Hypothalamus (tissue), 51 donors: ENCODE measurements around the gene AP5Z1.

Experiments used
- DNase-seq, 51 donors: peaks; one replicate each; lab custom pipeline; 2025; lab: John Stamatoyannopoulos, UW

The AP5Z1 gene

DNA sequence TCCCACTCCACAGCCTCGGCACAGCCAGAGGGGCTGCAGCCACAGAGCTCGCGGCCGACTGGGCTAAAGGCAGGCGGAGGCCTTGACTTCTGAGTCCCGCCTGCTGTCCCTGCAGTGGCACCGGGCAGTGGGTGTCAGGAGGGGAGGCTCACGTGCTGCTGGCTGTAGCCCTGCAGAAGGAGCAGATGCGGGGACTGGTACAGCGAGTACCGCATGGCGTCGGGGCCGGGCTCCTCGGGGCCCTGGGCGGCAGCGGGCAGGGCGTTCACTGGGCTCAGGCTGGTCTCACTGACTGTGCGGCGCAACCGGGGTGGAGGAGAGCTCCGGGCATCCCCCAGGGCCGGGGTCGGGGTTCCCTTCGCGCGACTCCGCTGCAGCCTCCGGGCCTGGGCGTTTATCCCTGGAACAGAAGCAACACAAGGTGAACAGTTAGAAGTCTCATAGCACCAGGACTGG is 60.8 kb downstream of the AP5Z1 start:
- no peak for DNase-seq

DNA sequence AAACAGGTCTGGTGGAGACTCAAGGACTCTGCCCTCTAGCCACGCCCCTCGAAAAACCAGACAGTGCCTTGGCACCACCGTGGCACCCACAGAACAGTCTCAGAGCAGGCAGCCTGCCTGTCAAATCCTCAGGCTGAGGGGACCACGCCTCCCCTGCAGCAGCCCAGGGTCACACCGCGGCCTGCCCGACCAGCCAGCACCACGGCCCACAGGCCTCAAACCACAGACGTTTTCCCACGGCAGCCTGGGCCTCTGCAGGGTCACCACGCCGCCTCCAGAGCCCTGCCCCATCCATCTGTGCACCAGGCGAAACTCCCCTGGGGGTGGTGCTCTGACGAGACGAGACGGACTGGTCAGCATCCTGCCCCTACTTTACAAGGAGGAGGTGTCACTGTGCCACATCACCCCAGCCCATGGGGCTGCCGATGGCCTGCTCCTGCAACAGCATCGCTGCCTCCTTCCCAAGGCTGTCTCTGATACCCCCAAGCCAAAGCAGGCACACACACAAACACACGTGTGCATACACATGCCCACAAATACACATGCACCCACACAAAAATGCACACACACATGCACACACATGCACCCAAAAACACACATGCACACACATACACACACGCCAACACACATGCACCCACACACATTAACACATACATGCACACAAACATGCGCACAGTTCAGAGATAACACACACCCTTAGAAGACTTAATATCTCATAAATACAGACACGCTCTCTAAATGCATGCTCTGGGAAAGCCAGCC is 61.8 kb downstream of the AP5Z1 start:
- DNase-seq: no peak

DNA sequence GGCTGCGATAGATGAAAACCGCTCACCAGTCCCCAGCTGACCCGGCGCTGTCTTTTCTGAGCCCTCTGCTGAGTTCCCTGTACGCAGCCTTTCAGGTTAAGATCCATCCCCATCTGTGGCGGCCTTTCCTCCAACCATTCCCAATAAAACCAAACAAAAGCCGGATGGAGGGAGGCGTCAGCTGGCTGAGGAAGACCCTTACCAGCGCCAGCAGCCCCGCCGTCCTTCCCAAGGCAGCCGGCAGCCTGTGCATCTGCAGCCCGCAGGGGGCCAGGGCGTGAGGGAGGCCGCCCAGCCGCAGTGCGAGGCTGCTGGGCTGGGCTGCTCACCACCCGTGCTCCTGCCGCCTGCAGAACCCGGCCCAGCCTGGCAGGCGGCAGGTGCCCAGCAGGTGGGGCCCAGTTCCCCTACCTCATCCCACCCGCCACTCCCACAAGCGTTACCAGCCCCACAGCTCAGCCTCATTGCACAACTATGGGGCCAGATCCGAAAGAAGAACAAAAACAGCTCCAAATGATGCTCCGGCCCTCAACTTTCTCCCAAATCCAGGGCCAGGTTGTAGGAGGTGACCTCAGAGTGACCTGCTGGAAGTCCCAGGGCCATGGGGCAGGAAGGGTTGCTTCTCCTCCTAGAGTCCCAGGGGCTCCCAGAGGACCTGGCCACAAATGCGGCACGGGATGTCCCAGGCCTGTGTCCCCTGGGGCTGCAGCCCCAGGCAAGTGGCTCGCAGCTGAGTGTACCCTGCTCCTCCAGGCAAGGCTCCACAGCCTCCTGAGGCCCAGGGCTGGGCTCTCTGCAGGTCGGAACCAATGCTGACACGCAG is 62.6 kb downstream of the AP5Z1 start:
- DNase-seq: peak in 1 of 51 donors; percentile 10

DNA sequence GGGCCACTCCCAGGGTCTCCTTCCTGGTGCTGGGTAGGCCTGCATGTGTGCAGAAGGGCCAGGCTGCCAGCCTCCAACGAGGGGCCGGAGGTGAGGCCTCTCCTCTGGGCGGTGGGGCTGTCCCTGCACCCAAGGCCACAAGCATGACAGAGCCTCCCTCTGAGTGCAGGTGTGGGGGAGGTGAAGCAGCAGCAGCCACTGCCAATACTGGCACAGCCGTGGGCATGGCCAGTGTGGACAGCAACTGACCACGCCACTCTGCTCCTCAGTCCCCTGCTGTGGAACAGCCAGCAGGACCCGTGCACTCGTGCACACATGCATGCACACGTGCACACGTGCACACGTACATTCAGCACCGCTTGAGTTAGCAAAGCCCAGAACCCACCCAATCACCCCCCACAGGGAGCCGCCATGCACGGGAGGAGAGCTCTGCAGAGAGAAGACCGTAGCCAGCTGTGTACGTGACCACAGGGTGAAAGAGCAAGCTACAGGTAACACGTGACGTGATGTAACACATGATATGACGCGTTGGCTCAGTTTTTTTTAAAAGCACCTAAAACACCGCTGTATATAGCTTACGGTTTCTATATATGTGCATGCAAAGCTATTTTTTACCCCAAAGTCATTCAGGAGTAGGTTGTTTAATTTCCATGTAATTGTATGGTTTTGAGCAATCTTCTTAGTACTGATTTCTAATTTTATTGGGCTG is 63.4 kb downstream of the AP5Z1 start:
- no peak for DNase-seq

DNA sequence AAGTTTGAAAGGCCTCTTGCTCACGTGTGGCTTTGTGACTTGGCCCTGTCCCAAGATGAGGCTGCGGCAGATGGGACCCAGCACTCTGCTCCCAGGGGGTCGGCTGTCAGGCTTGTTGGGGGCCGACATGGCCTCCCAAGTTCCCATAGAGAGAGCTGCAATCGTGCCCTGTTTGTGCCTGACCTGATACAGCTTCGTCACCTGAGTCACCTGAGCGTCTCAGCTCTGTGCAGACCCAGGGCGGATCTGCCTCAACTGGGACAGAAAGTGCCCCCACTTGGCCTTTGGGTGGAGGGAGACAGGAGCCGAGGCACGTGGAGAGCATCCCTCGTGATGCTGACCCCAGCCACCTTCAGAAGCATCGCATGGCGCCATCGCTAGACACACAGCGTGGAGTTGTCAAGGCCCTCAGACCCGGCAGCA is 64.7 kb downstream of the AP5Z1 start:
- no peak for DNase-seq
